GM21526 (cell line): ENCODE data around the gene BAD.

Source experiments
- ATAC-seq: cut with Tn5 transposase; IDR thresholded peaks from one replicate; pipeline ENCODE4 v1.9.1; 2021; ENCODE audit warnings: moderate library complexity; ENCODE audit not compliant: unreplicated experiment, low FRiP score

The BAD gene

GRCh38 chr11:64261556-64262080 lies 22.8 kb downstream of the BAD start:
- no peak for ATAC-seq

- no peak for ATAC-seq
These were observed 24.2 kb downstream of the BAD start for GRCh38 chr11:64260147-64260708.

GRCh38 chr11:64259533-64260067 lies 24.9 kb downstream of the BAD start:
- ATAC-seq = no peak

GRCh38 chr11:64258946-64259532 lies 25.4 kb downstream of the BAD start:
- ATAC-seq = no peak

GRCh38 chr11:64258356-64258755 lies 26.1 kb downstream of the BAD start:
- no peak for ATAC-seq

- ATAC-seq = no peak
These were observed 28.2 kb downstream of the BAD start for GRCh38 chr11:64256300-64256699.

GRCh38 chr11:64255135-64256128 lies 29.0 kb downstream of the BAD start:
- ATAC-seq = no peak

GRCh38 chr11:64254326-64254725 lies 30.1 kb downstream of the BAD start:
- ATAC-seq = no peak

GRCh38 chr11:64253481-64253880 lies 31.0 kb downstream of the BAD start:
- ATAC-seq = no peak

GRCh38 chr11:64253043-64253442 lies 31.4 kb downstream of the BAD start:
- ATAC-seq = no peak

GRCh38 chr11:64252003-64252872 lies 32.2 kb downstream of the BAD start:
- ATAC-seq = no peak

GRCh38 chr11:64251753-64252002 lies 32.8 kb downstream of the BAD start:
- ATAC-seq = no peak

- no peak for ATAC-seq
These were observed 33.3 kb downstream of the BAD start, which contains the start of gene PLCB3 for GRCh38 chr11:64251016-64251752. PLCB3 (plus strand) TSS chr11:64251530; CDS start chr11:64251650, 120 bp downstream.

- no peak for ATAC-seq
These were observed 34.0 kb downstream of the BAD start for GRCh38 chr11:64250415-64251015.

- no peak for ATAC-seq
These were observed 34.7 kb downstream of the BAD start for GRCh38 chr11:64249563-64250414.

GRCh38 chr11:64249038-64249437 lies 35.4 kb downstream of the BAD start:
- ATAC-seq = no peak

GRCh38 chr11:64248578-64248977 lies 35.9 kb downstream of the BAD start:
- ATAC-seq = no peak
